HUES6 (cell line): ENCODE data around the gene LLCFC1.

Source experiments
- H3K27ac ChIP-seq: 2 replicates; pipeline ENCODE4 v1.7.0; 2013; ENCODE audit warnings: low read depth, mild to moderate bottlenecking, low read length, inconsistent platforms
- H3K27me3 ChIP-seq: 2 replicates; pipeline ENCODE4 v1.6.1; 2013; ENCODE audit warnings: low read length; ENCODE audit not compliant: control insufficient read depth, insufficient read depth
- H3K36me3 ChIP-seq: 2 replicates; pipeline ENCODE4 v1.6.1; 2013; ENCODE audit warnings: low read length; ENCODE audit not compliant: control insufficient read depth, insufficient read depth
- H3K4me1 ChIP-seq: 2 replicates; pipeline ENCODE4 v1.6.1; 2013; ENCODE audit warnings: low read length; ENCODE audit not compliant: control insufficient read depth, insufficient read depth
- H3K4me3 ChIP-seq: 2 replicates; pipeline ENCODE4 v1.5.1; 2013; ENCODE audit warnings: low read depth, low read length
- H3K9ac ChIP-seq: one replicate; pipeline ENCODE4 v1.6.1; 2013; ENCODE audit warnings: mild to moderate bottlenecking, low read length
- H3K9me3 ChIP-seq: 2 replicates; pipeline ENCODE4 v1.6.1; 2013; ENCODE audit warnings: low read depth, low read length; ENCODE audit not compliant: control insufficient read depth, insufficient read depth

The LLCFC1 gene

GRCh38 chr7:142939226-142939910 is at the start of gene LLCFC1:
LLCFC1 (plus strand) TSS chr7:142939484; CDS start chr7:142939622, 138 bp downstream.
- Histone ChIP-seq H3K9ac (no peak within 1 kb of the TSS), H3K27me3 (no peaks in the 10 kb centered on the region), H3K9me3 (no peaks in the 10 kb centered on the region)

GRCh38 chr7:142889816-142890215 is 49.5 kb upstream of the LLCFC1 start:
- H3K27me3 ChIP-seq = peaks cover 15% of the 10 kb centered on the region
- no peaks in the 10 kb centered on the region for H3K9me3 ChIP-seq
- H3K36me3 ChIP-seq = no peaks in the 10 kb centered on the region
- H3K27ac ChIP-seq = no peak overlapping the region
- no peak overlapping the region for H3K4me3 ChIP-seq
- peaks cover 8% of the 10 kb centered on the region for H3K4me1 ChIP-seq
- H3K9ac ChIP-seq = no peak overlapping the region

More at GRCh38 chr7:142939226-142939910, at the start of gene LLCFC1:
- Histone ChIP-seq H3K4me3 (no peak within 1 kb of the TSS), H3K4me1 (no peaks in the 10 kb centered on the region; the same call in 1 of the 2 replicates), H3K36me3 (no peaks in the 10 kb centered on the region), H3K27ac (no peak within 1 kb of the TSS)

GRCh38 chr7:142890874-142891485 is 48.3 kb upstream of the LLCFC1 start:
- H3K4me1 ChIP-seq = 0 out of 2 replicates have a peak, but pooled peaks cover under 1% of the 10 kb centered on the region
- peaks cover 15% of the 10 kb centered on the region for H3K27me3 ChIP-seq
- H3K27ac ChIP-seq = no peak overlapping the region
- no peaks in the 10 kb centered on the region for H3K9me3 ChIP-seq
- no peak overlapping the region for H3K9ac ChIP-seq
- H3K4me3 ChIP-seq = no peak overlapping the region
- H3K36me3 ChIP-seq = no peaks in the 10 kb centered on the region

GRCh38 chr7:142891490-142892082 is 47.7 kb upstream of the LLCFC1 start:
- H3K36me3 ChIP-seq = no peaks in the 10 kb centered on the region
- peaks cover 15% of the 10 kb centered on the region for H3K27me3 ChIP-seq
- H3K4me1 ChIP-seq = no peaks in the 10 kb centered on the region
- H3K27ac ChIP-seq = no peak overlapping the region
- no peaks in the 10 kb centered on the region for H3K9me3 ChIP-seq
- H3K9ac ChIP-seq = no peak overlapping the region
- H3K4me3 ChIP-seq = no peak overlapping the region

DNA sequence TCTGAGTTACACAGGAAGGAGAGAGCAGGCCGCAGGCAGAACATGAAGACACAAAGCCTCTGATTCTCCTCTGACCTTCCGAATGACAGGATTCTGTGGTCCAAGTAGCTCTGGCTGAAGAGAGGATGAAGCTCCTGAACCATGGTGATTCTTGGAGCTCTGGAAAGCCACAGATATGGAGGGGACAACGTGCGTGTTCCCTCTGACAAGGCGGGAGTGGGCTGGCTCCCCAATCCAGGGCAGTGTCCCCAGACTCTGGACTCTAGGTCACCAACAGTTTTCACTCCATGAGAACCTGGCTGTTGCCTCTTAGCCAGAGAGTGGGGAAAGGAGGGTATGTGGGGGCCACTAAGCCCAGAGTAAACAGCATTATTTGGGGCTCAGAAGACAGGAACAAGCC is 46.3 kb upstream of the LLCFC1 start:
- Histone ChIP-seq H3K4me1 (no peaks in the 10 kb centered on the region), H3K27me3 (peaks cover 15% of the 10 kb centered on the region), H3K9me3 (no peaks in the 10 kb centered on the region), H3K4me3 (no peak overlapping the region), H3K9ac (no peak overlapping the region), H3K36me3 (no peaks in the 10 kb centered on the region), H3K27ac (no peak overlapping the region)

DNA sequence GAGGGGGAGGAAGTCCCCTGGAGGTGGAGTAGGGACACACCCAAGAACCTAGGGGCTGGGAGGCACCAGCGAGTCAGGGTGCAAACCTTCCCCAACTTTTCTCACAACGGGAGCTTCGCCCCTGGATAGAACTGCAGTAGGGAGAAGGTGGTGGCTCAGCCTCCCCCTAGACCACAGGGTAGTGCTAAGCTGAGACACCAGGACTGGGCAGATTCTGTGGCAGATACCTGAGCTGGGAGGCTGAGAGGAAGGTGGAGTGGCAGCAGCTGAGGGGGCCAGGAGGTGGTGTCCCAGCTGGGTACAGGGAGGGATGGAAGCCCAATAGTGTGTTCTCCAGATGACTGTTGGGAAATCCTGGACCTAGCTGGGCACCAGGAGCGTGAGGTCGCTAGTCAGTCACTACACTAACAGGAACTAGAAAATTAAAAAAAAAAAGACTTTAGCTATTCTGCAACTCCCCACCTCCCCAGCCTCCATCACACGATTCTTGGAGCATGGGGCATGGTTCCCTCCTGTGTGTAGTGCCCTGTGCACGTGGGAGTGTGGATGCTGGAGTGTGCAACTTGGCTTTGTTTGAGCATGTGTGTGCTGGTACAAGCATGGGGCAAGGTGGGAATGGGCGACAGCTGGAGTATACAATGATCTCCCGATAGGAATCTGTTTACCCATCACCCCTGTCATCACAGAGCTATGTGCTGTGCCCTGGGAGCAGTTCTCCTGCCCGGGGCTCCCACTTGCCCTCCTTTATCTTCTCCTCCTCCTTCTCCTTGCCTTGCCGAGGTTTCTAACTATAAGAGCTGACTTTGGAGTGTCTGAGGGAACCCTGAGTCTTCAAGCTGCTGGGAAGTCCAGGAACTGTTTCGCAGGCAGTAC is 44.9 kb upstream of the LLCFC1 start:
- Histone ChIP-seq H3K27ac (no peak overlapping the region), H3K4me3 (no peak overlapping the region), H3K9ac (no peak overlapping the region), H3K27me3 (peaks cover 15% of the 10 kb centered on the region), H3K9me3 (no peaks in the 10 kb centered on the region), H3K36me3 (no peaks in the 10 kb centered on the region), H3K4me1 (peaks cover 5% of the 10 kb centered on the region)

GRCh38 chr7:142894985-142895593 is 44.2 kb upstream of the LLCFC1 start:
- Histone ChIP-seq H3K36me3 (no peaks in the 10 kb centered on the region), H3K4me3 (no peak overlapping the region), H3K27ac (no peak overlapping the region), H3K27me3 (peaks cover 15% of the 10 kb centered on the region), H3K9me3 (no peaks in the 10 kb centered on the region), H3K9ac (no peak overlapping the region), H3K4me1 (peaks cover 5% of the 10 kb centered on the region)

DNA sequence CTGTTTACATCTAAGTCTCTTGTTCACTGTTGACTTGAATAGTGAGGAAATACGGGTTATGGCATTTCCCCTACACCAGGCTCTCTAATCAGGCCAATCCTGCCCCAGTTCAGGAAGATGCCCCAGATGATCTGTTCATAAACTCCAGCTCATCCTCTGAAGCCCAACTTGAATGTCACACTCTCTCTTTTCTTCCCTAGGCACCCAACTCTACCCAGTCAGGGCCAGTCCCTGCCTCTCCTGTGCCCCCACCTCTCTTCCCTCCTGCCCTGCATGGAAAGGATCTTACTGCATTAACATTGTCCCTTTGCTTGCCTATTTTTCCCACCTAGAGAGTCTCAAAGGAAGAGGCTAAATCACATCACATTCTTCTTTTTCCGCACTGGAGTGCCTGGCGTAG is 43.1 kb upstream of the LLCFC1 start:
- peaks cover 15% of the 10 kb centered on the region for H3K27me3 ChIP-seq
- no peaks in the 10 kb centered on the region for H3K9me3 ChIP-seq
- no peaks in the 10 kb centered on the region for H3K36me3 ChIP-seq
- no peak overlapping the region for H3K27ac ChIP-seq
- no peak overlapping the region for H3K9ac ChIP-seq
- peaks cover 5% of the 10 kb centered on the region for H3K4me1 ChIP-seq
- no peak overlapping the region for H3K4me3 ChIP-seq

DNA sequence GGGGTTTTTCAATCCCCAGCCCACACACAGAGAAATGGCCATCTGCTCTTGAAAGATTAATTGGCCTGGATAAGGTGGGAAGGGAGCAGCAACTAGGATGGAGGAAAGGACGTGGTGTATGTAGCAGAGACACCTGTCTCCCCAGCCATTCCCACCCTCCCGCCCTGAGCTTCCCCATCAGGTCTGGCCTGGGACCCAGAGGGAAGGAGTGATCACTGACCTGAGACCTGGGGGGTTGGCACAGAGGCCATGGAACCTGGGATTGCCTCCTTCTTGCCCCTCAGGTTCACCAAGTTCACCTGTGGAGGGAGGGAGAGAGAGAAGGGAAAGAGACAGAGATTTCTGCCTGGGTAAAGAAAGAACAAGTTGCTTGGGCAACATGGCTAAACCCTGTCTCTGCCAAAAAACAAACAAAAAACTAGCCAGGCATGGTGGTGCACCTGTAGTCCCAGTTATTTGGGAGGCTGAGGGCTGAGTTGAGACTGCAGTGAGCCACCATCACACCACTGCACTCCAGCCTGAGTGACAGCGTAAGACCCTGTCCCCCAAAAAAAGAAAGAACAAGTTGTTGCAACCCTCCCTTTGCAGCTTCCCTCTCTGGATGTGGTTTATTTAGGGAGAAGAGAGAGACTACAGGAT is 42.4 kb upstream of the LLCFC1 start:
- H3K27me3 ChIP-seq = peaks cover 10% of the 10 kb centered on the region
- no peak overlapping the region for H3K4me3 ChIP-seq
- no peak overlapping the region for H3K27ac ChIP-seq
- no peaks in the 10 kb centered on the region for H3K9me3 ChIP-seq
- peaks cover 5% of the 10 kb centered on the region for H3K4me1 ChIP-seq
- H3K9ac ChIP-seq = no peak overlapping the region
- H3K36me3 ChIP-seq = no peaks in the 10 kb centered on the region

- Histone ChIP-seq H3K27me3 (peaks cover 5% of the 10 kb centered on the region), H3K27ac (no peak overlapping the region), H3K36me3 (no peaks in the 10 kb centered on the region), H3K4me1 (peaks cover 5% of the 10 kb centered on the region), H3K9ac (no peak overlapping the region), H3K9me3 (peaks cover 3% of the 10 kb centered on the region; the same call in 1 of the 2 replicates), H3K4me3 (no peak overlapping the region)
Observed at GRCh38 chr7:142897691-142898090, 41.6 kb upstream of the LLCFC1 start.
